ENCODE data around the gene FNDC3B. TPM values are rescaled to one million over a fixed set of nuclear protein-coding genes. Genes with fewer than 3 reads are reported as not detected.

The FNDC3B gene
- total and polyA plus RNA-seq, 2 of the 8 experiments (the other 6 are each of a cell fraction or from before 2014, with no cell fraction given) = 14.1 to 44.4 TPM

- H4K91ac ChIP-seq (replicated peaks; ENCODE audit: insufficient read length, low read length) = no peak overlapping the region
- no peak overlapping the region for H3K27ac ChIP-seq (ENCODE audit: low read depth, low read length)
- no peak overlapping the region for H3K56ac ChIP-seq (replicated peaks; ENCODE audit: insufficient read length, low read depth, low read length)
- no peak overlapping the region for H3K23ac ChIP-seq (ENCODE audit: insufficient read length)
- no peak overlapping the region for H3K4me3 ChIP-seq (ENCODE audit: extremely low read depth in 1 of 4, insufficient read depth in 2 of 4, low read depth in 3 of 4, low read length in 4 of 4)
- H4K5ac ChIP-seq (ENCODE audit: insufficient read length, low read depth, low read length) = no peak overlapping the region
- no peak overlapping the region for H2AFZ ChIP-seq (ENCODE audit: low read length)
- H2AK5ac ChIP-seq (ENCODE audit: low read depth, low read length) = no peak overlapping the region
- 91% methylated on average over 6 of the region's 6 CpGs; no CpG with 5 or more reads in 1 of the 2 experiments for WGBS, 2 experiments (ENCODE audit: extremely low coverage in 1 of 2, insufficient coverage in 1 of 2, insufficient read length in 1 of 2, insufficient replicate concordance in 2 of 2, low coverage in 1 of 2, low lambda C conversion rate in 2 of 2, missing lambda C conversion rate in 1 of 2)
- no peak for DNase-seq (ENCODE audit: low read depth in 1 of 2, low spot score in 2 of 2)
- no peak overlapping the region for H3K14ac ChIP-seq (ENCODE audit: insufficient read length)
- no peak for FAIRE-seq
- H3K18ac ChIP-seq (ENCODE audit: extremely low read depth, low read length) = no peak overlapping the region
- no peak overlapping the region for H3K4ac ChIP-seq (replicated peaks; ENCODE audit: insufficient read length, low read depth, low read length)
- H3K36me3 ChIP-seq (ENCODE audit: control insufficient read depth in 2 of 4, insufficient read depth in 4 of 4, low read length in 3 of 4) = peaks cover 0 to 2% (median 0%) of the 10 kb centered on the region in 4 experiments; a peak in 2 of 8 replicates
- no peak overlapping the region for H2BK20ac ChIP-seq (ENCODE audit: low read length)
- H2BK5ac ChIP-seq (ENCODE audit: low read depth, low read length) = no peak overlapping the region
- peaks cover 0 to 9% (median 2%) of the 10 kb centered on the region in 4 experiments; a peak in 4 of 7 replicates for H3K4me1 ChIP-seq (replicated peaks in 1 of 4; ENCODE audit: control insufficient read depth in 3 of 4, insufficient read depth in 4 of 4, low read length in 3 of 4)
- no peak overlapping the region for H2BK120ac ChIP-seq (replicated peaks; ENCODE audit: low read depth, low read length)
- H4K20me1 ChIP-seq (replicated peaks in 1 of 2; ENCODE audit: control insufficient read depth in 1 of 2, insufficient read depth in 2 of 2, low read length in 2 of 2) = peaks cover 0 to 1% of the 10 kb centered on the region in 2 experiments
- no peak overlapping the region for H3K4me2 ChIP-seq (ENCODE audit: insufficient read depth in 1 of 2, low read depth in 2 of 2, low read length in 2 of 2)
- no peak overlapping the region for H3K9ac ChIP-seq (replicated peaks in 1 of 4; ENCODE audit: extremely low read depth in 1 of 4, low read depth in 3 of 4, low read length in 3 of 4)
- no peak overlapping the region for H2BK15ac ChIP-seq (ENCODE audit: low read length)
- CTCF ChIA-PET (ENCODE audit: partially characterized antibody) = no interaction called here
- no peak overlapping the region for H4K8ac ChIP-seq (ENCODE audit: extremely low read depth, insufficient read depth, low read length)
- H3K79me2 ChIP-seq (ENCODE audit: control insufficient read depth in 1 of 2, insufficient read depth in 2 of 2, low read length in 2 of 2) = peaks cover 0 to 46% of the 10 kb centered on the region in 2 experiments; a peak in 3 of 4 replicates
- no peaks in the 10 kb centered on the region for H3K9me3 ChIP-seq (ENCODE audit: insufficient read depth in 2 of 2, low read depth in 1 of 2, low read length in 1 of 2)
- H3K79me1 ChIP-seq (ENCODE audit: low read depth, low read length) = peaks cover 3% of the 10 kb centered on the region; the same call in 1 of the 2 replicates
- H2BK12ac ChIP-seq (ENCODE audit: low read depth, low read length) = no peak overlapping the region
- H3K27me3 ChIP-seq (replicated peaks in 1 of 4; ENCODE audit: control insufficient read depth in 3 of 4, extremely low read depth in 1 of 4, insufficient read depth in 3 of 4, low read length in 3 of 4) = no peaks in the 10 kb centered on the region
- POLR2A ChIA-PET (ENCODE audit: partially characterized antibody) = no interaction called here
- no peaks in the 10 kb centered on the region for H3K23me2 ChIP-seq (ENCODE audit: low read depth, low read length)
- no peak for TF ChIP-seq MAX (IDR thresholded peaks at IDR 0.05)
- no peak for TF ChIP-seq CBX8 (IDR thresholded peaks at IDR 0.05; ENCODE audit: borderline replicate concordance, low read depth, low read length)
- no peak for TF ChIP-seq SRF (IDR thresholded peaks at IDR 0.05; ENCODE audit: low read depth, low read length)
- TF ChIP-seq EP300 (IDR thresholded peaks at IDR 0.05; ENCODE audit: borderline replicate concordance in 1 of 2, low read depth in 2 of 2, low read length in 2 of 2) = no peak
- no peak for TF ChIP-seq SIN3A (conservative IDR thresholded peaks at IDR 0.05 in 1 of 2, IDR thresholded peaks at IDR 0.05 in 1 of 2; ENCODE audit: low read depth in 1 of 2, low read length in 2 of 2)
- TF ChIP-seq POU5F1 (IDR thresholded peaks at IDR 0.05; ENCODE audit: low read depth, low read length) = no peak
- TF ChIP-seq KDM5A (IDR thresholded peaks at IDR 0.05; ENCODE audit: low read length) = no peak
- no peak for TF ChIP-seq CTCF (IDR thresholded peaks at IDR 0.05; ENCODE audit: control extremely low read depth in 1 of 3, insufficient read depth in 1 of 3, low read depth in 1 of 3, low read length in 3 of 3)
- TF ChIP-seq POLR2AphosphoS5 (IDR thresholded peaks at IDR 0.05; ENCODE audit: low read depth, low read length) = no peak
- TF ChIP-seq YY1 (IDR thresholded peaks at IDR 0.05; ENCODE audit: low read depth, low read length) = no peak
- no peak for TF ChIP-seq TBP (IDR thresholded peaks at IDR 0.05; ENCODE audit: low read depth, low read length)
These were observed 81.5 kb downstream of the FNDC3B start for GRCh38 chr3:172120912-172121311.
